Activated CD8-positive, alpha-beta T cell treated with anti-CD3 and anti-CD28 coated beads for 36 hours (primary cell): ENCODE measurements around the gene RPS3. TPM values are rescaled to one million over a fixed set of nuclear protein-coding genes. Genes with fewer than 3 reads are reported as not detected.

Experiments used
- ATAC-seq: fragments of 200-7000 bp; cut with Tn5 transposase; one replicate; pipeline ENCODE4 v1.10.0; 2021; ENCODE audit warnings: mild to moderate bottlenecking, moderate library complexity
- CTCF ChIA-PET: fragments of 350-600 bp; sonication (Branson Sonifier 250); formaldehyde crosslinking; loops from one replicate; lab custom pipeline; 2021; ENCODE audit warnings: antibody characterized with exemption; lab: Charles Lee
- POLR2A ChIA-PET: fragments of 350-600 bp; sonication (Branson Sonifier 250); formaldehyde crosslinking; loops from one replicate; lab custom pipeline; 2021; ENCODE audit warnings: antibody characterized with exemption; lab: Charles Lee
- DNase-seq: peaks from one replicate; pipeline ENCODE4 v3.0.0-alpha.2; 2020
- H3K27ac Mint-ChIP-seq: one replicate; pipeline ENCODE4 v1.8.0; 2021; ENCODE audit warnings: mild to moderate bottlenecking, mixed read lengths
- H3K27me3 Mint-ChIP-seq: one replicate; pipeline ENCODE4 v1.8.0; 2021; ENCODE audit warnings: mixed read lengths
- H3K36me3 Mint-ChIP-seq: one replicate; pipeline ENCODE4 v1.8.0; 2021; ENCODE audit warnings: low read depth, mixed read lengths
- H3K4me1 Mint-ChIP-seq: one replicate; pipeline ENCODE4 v1.8.0; 2021; ENCODE audit warnings: low read depth, mixed read lengths
- H3K4me3 Mint-ChIP-seq: one replicate; pipeline ENCODE4 v1.8.0; 2021; ENCODE audit warnings: mild to moderate bottlenecking, moderate library complexity, mixed read lengths
- H3K9me3 Mint-ChIP-seq: one replicate; pipeline ENCODE4 v1.8.0; 2021; ENCODE audit warnings: mixed read lengths
- CTCF ChIP-seq: fragments of 200-600 bp; IDR thresholded peaks from one replicate; pipeline ENCODE4 v1.8.0; 2022; ENCODE audit warnings: antibody characterized with exemption, mild to moderate bottlenecking
- intact Hi-C: fragments of 100-400 bp; cut with micrococcal nuclease; formaldehyde crosslinking; loops from one replicate; pipeline ENCODE4 v1.10.0; 2022
- total RNA-seq, 2 experiments: library from RNA; stranded (reverse); gene quantifications; one replicate each; pipeline ENCODE4 v1.2.3, GENCODE V29; 2021

RPS3 gene
- total RNA-seq, 2 experiments from 2014 or later: 4,906 to 4,954 TPM

DNA sequence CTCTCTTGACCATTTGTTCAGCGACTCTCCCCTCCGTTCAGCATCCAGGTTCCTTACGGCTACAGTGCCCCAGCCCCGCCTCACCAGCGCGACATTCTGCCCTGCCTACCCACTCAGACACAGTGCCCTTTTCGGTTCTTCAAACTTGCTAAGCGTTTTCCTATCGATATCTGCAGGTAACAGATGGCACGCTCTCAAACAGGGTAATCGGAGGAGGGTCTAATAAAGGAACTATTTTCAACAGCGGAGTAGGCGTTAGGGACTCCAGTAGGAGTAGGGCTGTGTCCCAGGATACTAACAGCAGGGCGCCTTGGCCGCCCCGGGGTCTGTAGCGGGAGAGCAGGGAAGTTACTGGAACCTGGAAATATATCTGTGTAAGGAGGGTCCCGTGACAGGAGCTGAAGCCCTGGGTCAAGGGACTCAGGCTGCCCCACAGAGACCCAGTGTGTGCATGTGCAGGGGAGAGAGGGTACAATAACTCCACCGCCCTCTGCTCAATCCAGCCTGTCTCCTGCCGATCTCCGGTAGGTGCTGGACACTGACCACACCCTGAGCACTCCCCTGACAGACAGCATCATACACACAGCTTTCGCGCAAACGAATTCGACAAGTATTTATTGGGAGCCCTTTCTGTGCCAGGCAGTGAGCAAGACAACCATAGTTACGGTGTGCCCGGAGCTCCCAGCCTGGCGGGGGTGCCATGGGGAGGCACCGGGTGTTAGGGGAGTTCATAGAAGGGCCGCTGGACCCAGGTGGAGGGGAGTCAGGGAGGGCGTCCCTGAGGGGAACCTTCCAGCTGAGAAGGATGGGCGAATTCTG lies 31.6 kb downstream of the RPS3 start:
- H3K4me3 Mint-ChIP-seq: peak overlapping the region; percentile 67
- peak; percentile 7 for ATAC-seq
- intact Hi-C loops: no loop called here
- H3K27ac Mint-ChIP-seq: peak overlapping the region; percentile 50
- H3K9me3 Mint-ChIP-seq: peaks cover 6% of the 10 kb centered on the region
- H3K36me3 Mint-ChIP-seq: peaks cover 3% of the 10 kb centered on the region
- H3K4me1 Mint-ChIP-seq: peaks cover 13% of the 10 kb centered on the region
- DNase-seq: no peak
- POLR2A ChIA-PET: interaction anchor here (1.0 to 2.4 kb wide), 3 partner anchors 10 to 31 kb away, joined by 6 to 10 read pairs (median 9); partner anchors contain the start of gene RPS3
- no peak for TF ChIP-seq CTCF
- CTCF ChIA-PET: interaction anchor here (1.1 to 2.5 kb wide), 4 partner anchors 14 to 151 kb away, joined by 3 to 10 read pairs (median 7); no protein-coding TSS in a partner anchor
- H3K27me3 Mint-ChIP-seq: peaks cover 41% of the 10 kb centered on the region

GRCh38 chr11:75431533-75432525 lies 32.5 kb downstream of the RPS3 start:
- Mint-ChIP-seq H3K27me3 (peaks cover 41% of the 10 kb centered on the region), H3K9me3 (peaks cover 6% of the 10 kb centered on the region), H3K4me1 (peaks cover 13% of the 10 kb centered on the region), H3K36me3 (peaks cover 3% of the 10 kb centered on the region), H3K4me3 (no peak overlapping the region), H3K27ac (no peak overlapping the region)
- DNase-seq: no peak
- intact Hi-C loops: no loop called here
- no peak for TF ChIP-seq CTCF
- POLR2A ChIA-PET: interaction anchor here (1.0 to 1.6 kb wide), 4 partner anchors 19 to 32 kb away, joined by 3 to 5 read pairs (median 4); partner anchors contain the start of gene RPS3
- CTCF ChIA-PET: interaction anchor here (1.1 to 1.6 kb wide), 2 partner anchors 13 to 100 kb away, joined by 4 to 10 read pairs; no protein-coding TSS in a partner anchor
- ATAC-seq: no peak

- Mint-ChIP-seq H3K27me3 (peaks cover 41% of the 10 kb centered on the region), H3K4me1 (peaks cover 13% of the 10 kb centered on the region), H3K36me3 (peaks cover 3% of the 10 kb centered on the region), H3K9me3 (peaks cover 6% of the 10 kb centered on the region), H3K27ac (no peak within 1 kb of the TSS), H3K4me3 (no peak within 1 kb of the TSS)
- DNase-seq: no peak
- ChIA-PET CTCF (interaction anchor here (0.8 kb wide), 1 partner anchor 12 kb away, joined by 5 read pairs; no protein-coding TSS in a partner anchor), POLR2A (interaction anchor here (1.0 to 1.6 kb wide), 3 partner anchors 20 to 33 kb away, joined by 3 to 5 read pairs (median 4); partner anchors contain the start of gene RPS3)
- no peak for TF ChIP-seq CTCF
- no peak for ATAC-seq
- intact Hi-C loops: no loop called here
Observed at GRCh38 chr11:75432911-75433321, 33.6 kb downstream of the RPS3 start, which contains the start of gene KLHL35. Gene KLHL35, minus strand, starts transcription at chr11:75433203. Its CDS starts 2,574 bp downstream, at chr11:75430629.

GRCh38 chr11:75433443-75433842 lies 34.1 kb downstream of the RPS3 start:
- TF ChIP-seq CTCF: no peak
- Mint-ChIP-seq H3K36me3 (peaks cover 3% of the 10 kb centered on the region), H3K4me1 (peaks cover 13% of the 10 kb centered on the region), H3K27me3 (peaks cover 39% of the 10 kb centered on the region), H3K4me3 (no peak overlapping the region), H3K9me3 (peaks cover 6% of the 10 kb centered on the region), H3K27ac (no peak overlapping the region)
- intact Hi-C loops: no loop called here
- no peak for DNase-seq
- ChIA-PET POLR2A (interaction anchor here (0.8 kb wide), 1 partner anchor 27 kb away, joined by 3 read pairs; no protein-coding TSS in a partner anchor), CTCF (interaction anchor here (1.1 to 3.6 kb wide), 4 partner anchors 8 to 98 kb away, joined by 3 to 16 read pairs (median 6); partner anchors contain the start of gene GDPD5)
- ATAC-seq: no peak
